ENCODE results near the gene ENKUR.

ENKUR gene

GRCh38 chr10:24988831-24989640 is 26.9 kb downstream of the ENKUR start:
- Mint-ChIP-seq H3K36me3 (ENCODE audit: low read depth) (no peaks in the 10 kb centered on the region), H3K27me3 (ENCODE audit: low read depth, poor library complexity) (peaks cover 18% of the 10 kb centered on the region), H3K4me1 (peaks cover 10% of the 10 kb centered on the region), H3K27ac (no peak overlapping the region), H3K4me3 (no peak overlapping the region), H3K9me3 (peaks cover 3% of the 10 kb centered on the region)
- no peak for TF ChIP-seq CTCF (IDR thresholded peaks at IDR 0.05)
- peak; percentile 14 for DNase-seq

GRCh38 chr10:24984906-24985305 is 31.1 kb downstream of the ENKUR start:
- Mint-ChIP-seq H3K27me3 (ENCODE audit: low read depth, poor library complexity) (peaks cover 7% of the 10 kb centered on the region), H3K27ac (no peak overlapping the region), H3K9me3 (no peaks in the 10 kb centered on the region), H3K36me3 (ENCODE audit: low read depth) (no peaks in the 10 kb centered on the region), H3K4me3 (no peak overlapping the region), H3K4me1 (peaks cover 10% of the 10 kb centered on the region)
- no peak for DNase-seq
- no peak for TF ChIP-seq CTCF (IDR thresholded peaks at IDR 0.05)

- Mint-ChIP-seq H3K4me1 (peaks cover 6% of the 10 kb centered on the region), H3K9me3 (no peaks in the 10 kb centered on the region), H3K27ac (no peak overlapping the region), H3K27me3 (ENCODE audit: low read depth, poor library complexity) (peaks cover 7% of the 10 kb centered on the region), H3K4me3 (no peak overlapping the region), H3K36me3 (ENCODE audit: low read depth) (no peaks in the 10 kb centered on the region)
- no peak for DNase-seq
- no peak for TF ChIP-seq CTCF (IDR thresholded peaks at IDR 0.05)
These were observed 32.0 kb downstream of the ENKUR start for GRCh38 chr10:24983946-24984345.

GRCh38 chr10:24983130-24983529 is 32.8 kb downstream of the ENKUR start:
- DNase-seq, result no peak
- no peak overlapping the region for H3K27ac Mint-ChIP-seq
- TF ChIP-seq CTCF (IDR thresholded peaks at IDR 0.05), result no peak
- no peaks in the 10 kb centered on the region for H3K9me3 Mint-ChIP-seq
- no peak overlapping the region for H3K4me3 Mint-ChIP-seq
- H3K27me3 Mint-ChIP-seq (ENCODE audit: low read depth, poor library complexity), result peaks cover 7% of the 10 kb centered on the region
- H3K36me3 Mint-ChIP-seq (ENCODE audit: low read depth), result no peaks in the 10 kb centered on the region
- no peaks in the 10 kb centered on the region for H3K4me1 Mint-ChIP-seq

GRCh38 chr10:24982319-24983112 is 33.4 kb downstream of the ENKUR start:
- Mint-ChIP-seq H3K27ac (no peak overlapping the region), H3K27me3 (ENCODE audit: low read depth, poor library complexity) (peaks cover 6% of the 10 kb centered on the region), H3K4me1 (no peaks in the 10 kb centered on the region), H3K9me3 (no peaks in the 10 kb centered on the region), H3K36me3 (ENCODE audit: low read depth) (no peaks in the 10 kb centered on the region), H3K4me3 (no peak overlapping the region)
- no peak for DNase-seq
- no peak for TF ChIP-seq CTCF (IDR thresholded peaks at IDR 0.05)
